Stimulated activated CD4-positive, alpha-beta T cell treated with anti-CD3 and anti-CD28 coated beads, TNF-alpha, amount 100 ng/mL, for 24 hours (primary cell): Measurements from ENCODE around the gene AUH.
"Not testable (repeated sequence)": the region's sequence is repeated elsewhere in the genome, so short reads cannot be mapped to it uniquely, and the experiment has no call there.

ENCODE experiments used
- DNase-seq, 3 experiments: peaks; one replicate each; pipeline ENCODE4 v3.0.0-alpha.2; 2020; ENCODE audit warnings: low read depth in 3 of 3

The AUH gene

DNA sequence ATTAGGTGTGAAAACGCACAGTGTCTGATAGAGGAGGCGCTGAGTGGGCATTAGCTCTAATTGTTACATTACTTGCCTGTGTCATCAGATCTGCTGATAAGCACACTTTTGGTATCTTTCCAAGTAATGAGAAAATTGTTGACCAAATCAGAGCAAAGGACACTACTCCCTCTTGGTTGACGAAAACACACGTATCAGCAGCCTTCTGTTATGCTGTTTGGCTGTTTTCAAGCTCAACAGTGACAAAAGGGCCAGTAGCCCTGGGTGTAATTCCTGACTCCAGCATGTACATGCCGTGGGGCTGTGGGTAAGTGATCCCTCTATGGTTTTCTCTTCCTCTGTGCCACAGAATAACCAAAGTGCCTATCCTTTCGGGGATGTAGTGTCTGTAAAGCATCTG lies 151.4 kb downstream of the AUH start:
- no peak for DNase-seq

DNA sequence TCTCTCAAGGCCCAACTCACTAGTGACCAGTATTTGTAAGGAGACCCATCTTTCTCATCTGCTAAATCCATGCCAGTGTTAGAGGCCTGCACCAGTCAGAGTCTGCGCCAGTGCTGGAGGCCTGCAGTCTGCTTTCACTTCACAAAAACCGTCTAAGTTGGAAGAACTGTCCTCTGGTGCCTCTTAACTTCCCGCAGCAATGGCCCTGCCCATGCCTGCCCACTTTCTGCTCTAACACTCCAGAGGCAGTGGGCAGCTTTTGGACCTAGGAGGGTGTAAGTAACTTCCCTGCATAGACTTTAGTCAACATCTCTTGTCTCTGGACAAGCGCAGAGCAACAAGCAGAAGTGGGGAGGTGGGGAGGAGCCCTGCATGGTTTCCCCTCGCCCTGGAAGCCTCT lies 152.9 kb downstream of the AUH start:
- no peak for DNase-seq

DNA sequence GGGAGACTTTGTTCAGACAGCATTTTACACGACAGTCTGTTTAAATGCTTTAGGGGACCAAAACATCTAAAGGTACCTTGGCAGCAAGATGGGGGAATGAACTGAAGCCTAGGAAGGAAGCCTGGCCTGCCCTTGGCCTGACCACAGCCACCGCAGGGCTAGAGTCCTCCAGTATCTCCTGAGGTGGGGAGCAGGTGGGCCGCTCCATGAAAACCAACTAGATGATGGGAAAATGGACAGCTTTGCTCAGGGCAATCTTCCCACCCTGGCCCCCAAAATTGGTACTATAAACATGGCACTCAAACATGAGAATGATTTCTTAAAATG lies 153.3 kb downstream of the AUH start:
- DNase-seq, result no peak

DNA sequence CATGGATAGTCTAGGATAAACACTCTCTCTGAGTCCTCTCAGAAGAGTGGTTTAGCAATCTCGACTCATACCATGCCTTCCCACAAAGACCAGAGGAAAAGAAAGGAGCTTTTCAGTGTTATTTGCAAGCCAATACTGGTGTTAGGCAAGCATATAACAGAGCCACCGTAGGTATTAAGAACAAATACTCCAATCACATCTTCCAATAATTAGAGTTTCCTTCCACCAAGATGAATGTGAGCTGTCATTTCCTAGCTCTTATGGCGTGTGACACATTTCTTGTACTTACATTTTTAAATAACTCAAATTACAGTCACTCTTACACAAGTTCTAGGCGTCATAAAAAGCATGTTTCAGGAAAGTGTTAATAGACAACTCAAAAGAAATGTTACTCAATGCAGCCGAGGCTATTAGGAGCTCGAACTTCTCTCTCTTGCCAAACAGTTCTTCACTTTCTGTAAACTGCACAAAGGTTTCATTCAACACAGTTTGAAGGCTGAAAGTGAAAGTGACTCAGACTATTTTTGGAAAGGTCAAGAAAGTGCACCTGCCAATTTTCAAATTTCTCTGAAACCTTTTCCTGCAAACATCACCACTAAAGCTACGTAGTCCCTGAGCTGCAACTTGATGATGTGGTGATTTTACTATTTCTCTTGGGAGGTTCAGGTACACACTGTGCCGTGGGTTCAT lies 153.8 kb downstream of the AUH start:
- DNase-seq, result no peak

DNA sequence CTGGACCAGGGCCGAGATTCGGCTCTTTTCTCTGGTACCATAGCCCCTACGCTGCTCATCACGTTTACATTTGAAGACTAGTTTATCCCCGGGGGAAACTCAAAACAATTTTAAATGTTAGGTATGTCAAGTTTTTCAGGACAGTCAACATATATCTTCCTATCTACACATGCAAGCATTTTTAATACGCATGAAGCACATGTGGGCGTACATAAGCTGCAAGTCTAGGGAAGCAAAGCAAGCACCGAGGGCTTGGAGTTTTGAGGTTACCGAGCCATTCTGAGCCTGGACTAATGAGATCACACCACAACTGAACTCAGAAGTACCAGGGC lies 154.4 kb downstream of the AUH start:
- no peak for DNase-seq

DNA sequence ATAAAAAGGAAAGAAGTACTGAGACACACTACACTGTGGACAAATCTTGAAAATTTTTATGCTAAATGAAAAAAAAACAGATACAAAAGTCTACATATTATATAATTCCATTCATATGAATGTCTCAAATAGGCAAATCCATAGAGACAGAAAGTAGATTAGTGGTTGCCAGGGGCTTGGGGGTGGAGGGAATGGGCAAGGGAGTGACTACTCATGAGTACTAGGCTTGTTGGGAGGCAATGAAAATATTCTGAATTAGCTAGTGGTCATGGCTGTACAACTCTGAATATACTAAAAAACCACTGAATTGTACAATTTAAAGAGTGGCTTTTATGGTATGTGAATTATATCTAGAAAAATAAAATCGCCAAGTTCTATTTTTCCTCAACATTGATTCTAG lies 154.9 kb downstream of the AUH start:
- no peak for DNase-seq

DNA sequence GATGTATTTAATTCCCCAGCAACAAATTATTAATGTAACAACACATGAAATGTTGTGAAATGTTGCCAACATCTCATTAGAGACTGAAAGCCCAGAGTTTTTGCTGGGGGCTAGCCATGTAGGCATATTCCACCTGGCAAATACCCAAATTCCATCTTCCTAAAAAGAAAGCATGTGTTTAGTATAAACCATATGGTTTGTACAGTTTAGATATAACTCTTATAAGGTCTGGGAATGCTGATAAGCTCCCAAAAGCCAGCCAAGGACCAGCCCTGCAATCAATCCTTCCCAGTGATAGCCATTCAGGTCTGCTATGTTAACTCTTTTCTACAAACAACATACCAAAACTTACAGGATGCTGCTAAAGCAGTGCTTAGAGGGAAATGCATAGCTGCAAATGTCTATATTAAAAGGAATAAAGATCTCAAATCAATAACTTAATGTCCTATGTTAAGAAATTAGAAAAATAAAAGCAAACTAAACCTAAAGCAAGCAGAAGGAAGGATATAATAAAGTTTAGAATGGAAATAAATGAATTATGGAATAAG lies 158.9 kb downstream of the AUH start:
- DNase-seq, result no peak

DNA sequence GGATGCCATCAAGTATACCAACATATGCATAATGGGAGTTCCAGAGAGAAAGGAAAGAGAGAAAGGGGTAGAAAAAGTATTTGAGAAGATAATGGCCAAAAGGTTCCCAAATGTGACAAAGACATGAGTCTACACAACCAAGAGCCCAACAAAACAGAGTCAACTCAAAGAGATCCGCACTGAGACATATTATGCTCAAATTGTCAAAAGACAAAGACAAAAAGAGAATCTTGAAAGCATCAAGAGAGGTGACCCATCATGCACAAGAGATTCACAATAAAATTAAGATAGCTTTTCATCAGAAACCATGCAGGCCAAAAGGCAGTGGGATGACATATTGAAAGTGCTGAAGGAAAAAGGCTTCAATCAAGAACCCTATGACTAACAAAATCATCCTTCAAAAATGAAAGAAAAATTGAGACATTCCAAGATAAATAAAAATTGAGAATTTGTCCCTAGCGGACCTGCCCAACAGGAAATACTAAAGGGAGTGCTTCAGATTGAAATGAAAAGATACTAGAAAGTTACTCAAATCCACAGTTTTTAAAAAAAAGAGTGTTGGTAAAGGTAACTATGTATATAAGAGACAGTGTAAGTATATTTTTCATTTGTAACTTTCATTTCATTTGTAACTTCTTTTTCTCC lies 160.9 kb downstream of the AUH start:
- DNase-seq, result no peak

DNA sequence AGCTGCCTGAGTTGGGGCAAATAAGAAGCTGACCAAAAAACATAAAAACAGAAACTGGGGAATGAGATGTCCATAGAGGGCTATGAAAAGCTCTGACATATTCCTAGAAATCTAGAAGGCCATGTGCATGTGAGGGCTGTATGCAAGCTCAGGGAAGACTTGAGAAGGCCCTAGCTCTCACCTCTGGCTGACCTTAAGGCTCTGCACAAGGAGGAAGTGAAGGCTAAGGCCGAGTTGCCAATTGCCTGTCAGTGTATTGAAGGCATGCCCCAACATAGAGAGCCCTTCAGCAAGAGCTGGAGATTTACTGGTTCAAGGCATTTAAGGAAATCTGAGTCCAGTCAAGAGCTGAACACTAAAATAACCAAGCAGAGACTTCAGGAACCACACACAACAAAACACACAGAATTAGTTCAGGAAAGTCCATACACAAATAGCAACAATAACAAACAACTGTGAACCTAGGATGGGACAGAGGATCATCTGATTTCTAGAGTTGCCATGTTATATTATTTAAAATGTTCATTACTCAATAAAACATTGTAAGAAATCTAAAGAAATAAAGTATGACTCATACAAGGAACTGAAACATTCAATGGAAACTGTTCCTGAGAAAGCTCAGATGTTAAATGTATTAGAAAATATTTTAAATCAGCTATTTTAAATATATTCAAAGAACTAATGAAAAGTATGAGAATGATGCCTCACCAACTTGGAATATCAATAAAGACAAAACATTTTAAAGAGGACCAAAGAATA lies 161.8 kb downstream of the AUH start:
- no peak for DNase-seq

DNA sequence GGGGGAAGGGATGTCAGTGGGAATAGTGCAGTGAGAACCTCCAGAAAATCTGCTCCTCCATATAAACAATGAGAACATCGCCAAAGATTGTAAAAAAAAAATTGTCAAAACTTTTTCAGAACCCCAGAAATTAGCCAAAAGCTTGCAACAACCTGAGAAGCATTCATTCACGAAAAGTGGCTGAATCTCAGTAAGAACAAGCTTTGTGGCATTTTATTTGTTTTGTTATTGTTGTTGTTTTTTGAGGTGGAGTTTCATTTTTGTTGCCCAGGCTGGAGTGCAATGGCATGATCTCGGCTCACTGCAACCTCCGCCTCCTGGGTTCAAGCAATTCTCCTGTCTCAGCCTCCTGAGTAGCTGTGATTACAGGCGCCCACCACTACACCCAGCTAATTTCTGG lies 162.8 kb downstream of the AUH start:
- DNase-seq, result not testable (repeated sequence)

DNA sequence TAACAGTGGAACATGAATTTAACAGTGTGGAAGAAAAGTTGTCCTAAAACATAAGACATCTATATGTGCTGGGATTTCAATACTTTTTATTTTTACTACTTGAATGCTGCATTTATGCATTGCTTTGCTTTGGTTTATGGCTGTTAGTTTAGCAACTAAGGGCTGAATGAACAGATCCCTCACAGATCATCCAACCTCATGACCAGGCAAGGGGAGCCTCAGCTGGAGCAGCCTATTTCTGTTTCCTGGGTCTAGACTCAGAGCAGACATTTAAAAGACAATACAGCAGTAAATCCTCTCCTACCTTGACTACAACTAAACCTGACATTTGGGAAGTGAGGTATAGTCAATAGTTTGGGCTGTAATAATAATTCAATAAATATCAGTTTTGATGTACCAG lies 163.3 kb downstream of the AUH start:
- DNase-seq, result no peak

DNA sequence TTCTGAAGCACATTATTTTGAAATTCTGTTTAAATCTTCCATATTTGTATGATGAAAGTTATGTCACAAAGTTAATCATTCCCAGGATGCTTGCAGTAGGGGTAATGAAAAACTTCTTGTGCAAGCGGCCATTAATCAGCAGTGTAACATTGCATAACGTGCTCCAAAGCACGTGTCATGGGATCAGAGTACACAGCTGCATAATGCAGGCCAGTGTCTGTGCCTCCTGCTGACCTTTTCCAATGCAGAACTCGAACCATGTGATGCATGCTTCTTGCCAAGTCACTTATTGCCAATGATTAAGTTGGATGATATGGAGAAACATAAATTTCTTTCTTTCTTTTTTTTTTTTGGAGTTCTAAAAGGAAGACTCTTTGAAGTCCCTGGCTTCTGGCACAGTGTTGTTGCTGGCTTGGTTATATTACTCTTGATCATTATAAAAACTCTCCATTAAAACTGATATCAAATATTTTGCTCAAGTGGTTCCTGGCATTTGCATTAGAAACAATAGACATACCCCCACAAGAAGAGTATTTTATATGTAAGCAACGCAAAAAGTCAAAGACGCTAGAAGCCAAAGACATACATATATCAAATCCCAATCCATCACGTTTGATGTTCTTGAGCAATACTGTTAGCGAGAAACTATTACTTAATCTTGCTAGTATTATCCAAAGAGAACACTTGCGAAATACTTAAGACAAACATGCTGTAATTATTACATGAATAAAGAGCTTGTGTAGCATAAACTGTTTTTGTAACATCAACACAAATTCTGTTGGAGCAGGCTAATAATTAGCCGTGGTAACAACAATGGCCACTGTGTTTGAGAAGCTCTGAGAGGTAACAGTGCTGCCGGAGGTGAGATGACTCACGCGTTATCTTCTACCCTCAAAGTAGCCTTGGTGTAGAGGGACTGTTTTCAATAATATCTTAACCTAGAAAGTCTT lies 164.2 kb downstream of the AUH start:
- DNase-seq, result no peak

DNA sequence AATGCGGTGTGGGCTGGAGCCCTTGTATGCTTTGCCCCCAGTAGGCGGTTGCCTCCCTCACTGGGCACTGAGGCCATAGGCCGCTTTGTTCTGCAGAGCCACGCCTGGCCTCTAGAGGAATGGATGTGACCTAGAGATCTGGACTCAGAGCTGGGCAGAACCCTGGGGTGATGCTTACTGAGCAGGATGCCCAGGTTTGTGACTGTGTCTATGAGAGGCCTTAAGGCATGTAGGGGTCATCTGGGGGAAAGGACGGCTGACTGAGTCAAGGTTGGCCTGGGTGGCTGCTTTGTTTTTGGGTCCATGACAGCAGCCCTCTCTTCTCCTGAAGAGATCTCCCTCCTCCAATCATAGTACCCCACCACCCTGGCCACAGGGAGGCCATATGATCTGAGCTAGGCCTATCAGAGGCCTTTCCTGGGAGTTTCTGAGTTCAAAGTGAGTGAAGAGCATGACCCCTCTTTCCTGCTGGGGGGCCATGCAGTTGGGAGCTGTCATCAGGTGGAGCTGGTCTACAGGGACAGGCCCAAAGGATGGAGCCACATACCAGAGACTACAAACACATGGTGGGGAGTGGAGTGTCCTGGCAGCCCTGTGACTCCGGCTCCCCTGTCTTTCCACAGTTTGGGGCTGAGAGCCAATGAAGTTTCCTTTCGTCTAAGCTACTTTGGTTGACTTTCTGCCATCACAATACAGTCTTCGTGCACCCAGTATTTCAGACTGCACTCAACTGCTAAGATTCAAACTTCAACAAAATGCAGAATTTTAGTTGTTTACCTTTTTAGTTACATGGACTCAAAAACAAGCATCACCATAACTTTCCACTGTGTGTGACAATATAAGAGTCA lies 165.4 kb downstream of the AUH start:
- no peak for DNase-seq

DNA sequence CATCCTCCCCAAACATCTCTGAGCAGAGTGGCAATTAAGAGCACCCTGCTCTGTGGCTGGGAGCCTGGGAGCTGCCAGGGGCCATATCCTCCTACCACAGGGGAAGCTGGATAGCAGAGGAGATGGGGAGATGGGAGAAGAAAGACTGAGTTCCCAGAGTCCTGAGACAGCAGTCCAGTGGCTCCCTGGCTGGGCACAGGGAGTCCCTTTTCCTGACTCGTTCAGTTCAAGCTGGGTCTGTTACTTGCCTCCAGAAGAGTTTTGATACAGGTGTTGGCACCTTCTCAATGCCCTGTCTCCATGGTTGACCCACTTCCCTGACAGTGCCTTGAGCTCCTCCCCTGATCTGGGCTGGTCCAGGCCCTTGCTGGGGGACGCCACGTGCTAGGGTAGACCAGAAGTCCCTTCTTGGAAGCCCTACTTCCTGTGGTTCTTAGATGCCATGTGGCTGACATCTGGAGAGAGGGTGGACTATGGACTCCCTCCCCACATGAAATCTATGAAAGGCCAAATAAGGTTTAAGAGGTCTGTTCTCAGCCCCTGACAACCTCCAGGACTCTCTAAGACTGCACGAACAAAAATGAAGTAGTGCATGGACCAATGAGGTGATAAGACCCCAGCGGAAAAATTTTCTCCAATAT lies 166.2 kb downstream of the AUH start:
- DNase-seq, result no peak

DNA sequence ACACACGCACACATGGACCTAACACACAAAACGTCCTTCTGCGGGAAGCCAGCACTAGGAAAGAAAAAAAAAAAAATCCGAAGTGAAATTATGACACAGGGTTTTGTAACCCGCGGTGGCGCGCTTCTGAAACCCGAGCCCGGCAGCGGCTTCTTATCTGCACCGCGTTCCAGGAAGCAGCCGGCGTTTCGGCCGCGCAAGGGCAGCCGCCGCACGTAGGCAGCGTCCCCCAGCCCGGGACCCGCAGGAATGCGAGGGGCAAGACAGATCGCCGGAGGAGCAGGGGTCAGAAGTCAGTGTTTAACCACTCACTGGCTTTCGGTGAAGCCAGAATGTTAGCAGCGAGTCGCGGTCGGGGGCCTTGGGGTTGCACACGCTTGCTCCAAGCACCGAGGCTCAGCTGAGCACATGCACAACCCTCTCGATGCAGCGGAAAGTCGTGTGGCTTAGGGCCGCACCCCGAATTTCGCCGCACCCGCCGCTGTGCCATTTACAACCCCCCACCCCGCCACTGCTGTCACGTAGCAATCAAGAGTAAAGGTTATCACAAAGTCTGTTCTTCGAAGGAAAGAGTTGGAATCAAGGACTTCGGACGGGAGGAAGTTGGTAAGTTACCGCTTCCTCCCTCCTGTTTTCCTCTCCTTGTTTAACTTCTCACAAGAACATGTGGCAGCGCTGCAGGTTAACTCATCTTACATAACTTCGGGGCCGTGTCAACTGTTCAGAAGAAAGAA lies 167.9 kb downstream of the AUH start:
- DNase-seq, result peak; percentile 65 to 90 (median 69)

DNA sequence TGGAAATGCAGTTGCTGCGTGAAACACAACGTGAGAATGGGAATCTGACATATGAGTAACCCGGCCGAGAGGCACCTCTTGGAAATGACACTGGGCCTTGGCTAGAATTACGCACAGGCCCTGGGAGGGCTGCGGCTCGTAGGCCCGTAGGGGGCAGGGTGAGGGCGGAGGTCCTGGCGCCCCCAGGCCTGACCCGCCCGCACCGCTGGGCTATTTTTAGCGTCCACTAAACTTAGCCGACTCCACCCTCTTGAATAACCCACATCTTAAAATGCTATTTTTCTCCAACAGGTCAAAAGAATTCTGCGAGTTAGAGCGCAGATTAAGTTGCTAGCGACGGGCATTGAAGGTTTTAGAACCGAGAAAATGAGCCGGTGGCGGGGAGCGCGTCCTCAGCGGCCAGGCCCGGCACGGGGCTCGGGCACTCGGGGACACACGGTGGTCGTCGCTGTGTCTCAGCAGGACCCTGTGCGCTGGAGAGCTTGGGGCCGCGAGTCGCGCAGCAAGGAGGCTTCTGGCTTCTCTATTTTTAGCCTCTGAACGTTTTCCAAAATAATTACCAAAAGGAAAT lies 168.5 kb downstream of the AUH start:
- peak; percentile 62 to 83 (median 72) for DNase-seq

DNA sequence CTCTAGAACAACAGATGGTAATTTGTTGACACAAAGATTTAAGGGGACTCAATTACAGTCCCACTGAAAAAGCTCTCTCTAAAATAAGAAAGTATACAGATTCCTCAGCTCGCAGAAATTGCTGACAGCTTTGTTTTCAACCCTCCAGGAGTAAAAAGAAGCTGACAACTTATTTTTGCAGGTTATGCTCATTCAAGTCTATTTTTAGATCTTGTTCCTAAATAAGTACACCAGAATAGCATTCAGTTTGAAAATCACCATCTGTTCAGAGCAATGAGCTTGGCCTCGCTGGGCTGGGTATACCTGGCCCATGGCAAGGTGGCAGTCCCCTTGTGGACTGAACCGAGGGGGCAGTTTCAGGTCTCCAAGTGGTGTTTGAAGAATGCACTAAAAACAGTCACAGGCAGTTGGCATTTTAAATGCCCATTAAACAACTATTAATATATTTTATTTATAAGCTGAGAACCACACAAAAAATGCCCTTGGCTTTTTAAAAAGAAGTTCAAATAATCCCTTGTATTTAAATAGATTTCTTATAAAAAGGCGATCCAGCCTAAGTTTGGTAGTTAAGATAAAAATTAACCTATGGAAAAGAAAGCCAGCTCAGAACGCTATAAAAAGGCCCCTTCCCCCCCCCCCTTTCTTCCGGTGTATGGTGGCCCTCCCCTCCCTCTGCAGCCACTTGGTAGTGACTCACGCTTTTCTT lies 169.2 kb downstream of the AUH start:
- DNase-seq, result no peak

DNA sequence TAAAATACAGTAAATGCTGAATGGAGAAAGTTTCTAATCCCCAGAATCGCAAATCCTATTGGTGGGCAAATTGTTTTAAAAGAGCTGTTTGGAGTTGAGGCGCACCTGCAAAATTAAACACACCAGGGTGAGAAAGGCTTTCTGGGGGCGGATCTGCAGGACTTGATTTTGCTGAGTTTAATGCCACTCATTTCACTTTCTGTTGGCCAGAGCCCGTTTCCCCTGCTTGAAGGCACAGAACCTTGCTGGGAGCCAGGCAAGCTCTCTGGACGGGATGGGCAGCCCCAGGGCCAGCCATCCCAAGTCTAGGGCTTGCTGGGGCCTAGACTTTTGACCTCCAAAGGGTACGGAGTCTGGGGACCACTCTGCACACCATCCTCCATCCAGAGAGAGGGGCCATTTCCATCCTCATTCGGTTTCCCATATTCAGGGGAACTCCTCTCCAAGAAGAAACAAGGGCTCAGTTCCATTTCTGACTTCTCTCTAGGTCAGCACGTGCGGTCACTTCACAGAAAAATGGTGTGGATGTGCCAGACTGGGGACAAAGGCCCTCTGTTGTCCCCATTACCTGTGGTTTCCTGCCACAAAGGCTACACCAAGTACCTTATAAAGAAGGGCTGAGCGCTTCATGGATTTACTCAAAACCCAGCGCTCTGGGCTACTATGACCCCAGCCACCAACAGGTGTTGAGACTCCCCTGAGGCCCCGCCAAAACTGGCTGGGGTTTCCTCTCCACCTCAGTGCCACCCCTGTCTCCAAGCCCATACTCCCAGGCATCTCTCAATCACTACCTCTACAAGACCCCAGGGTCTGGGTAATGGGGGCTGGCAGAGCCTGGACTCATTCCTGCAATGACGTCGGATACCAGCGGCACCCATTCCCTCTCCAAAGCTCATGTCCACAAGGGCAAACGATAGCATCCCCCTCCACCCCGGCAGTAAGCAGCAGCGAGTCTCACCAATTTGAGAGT lies 170.0 kb downstream of the AUH start:
- no peak for DNase-seq
